K562 (cell line): ENCODE measurements around the gene EYA4. TPM values are rescaled to one million over a fixed set of nuclear protein-coding genes. Genes with fewer than 3 reads are reported as not detected.

Source experiments
- HCFC1 ChIP-seq: IDR thresholded peaks from 2 replicates; pipeline ENCODE4 v1.6.1; 2012; ENCODE audit warnings: low read depth, low read length, improper control_type of control experiment
- IFI16 ChIP-seq: fragments of 250-450 bp; sonication (Bioruptor Pico); IDR thresholded peaks from 2 replicates; pipeline ENCODE4 v2.1.2; 2022; ENCODE audit warnings: mild to moderate bottlenecking, inconsistent platforms
- KDM1A ChIP-seq, 2 experiments: fragments of 450-650 bp; IDR thresholded peaks; 2 replicates each; pipeline ENCODE4 v1.6.1; 2016; ENCODE audit warnings: mild to moderate bottlenecking in 2 of 2
- MCM3 ChIP-seq: fragments of 450-650 bp; IDR thresholded peaks from 2 replicates; pipeline ENCODE4 v1.6.1; 2016
- TCF7L2 ChIP-seq: fragments of 150-350 bp; IDR thresholded peaks from 2 replicates; pipeline ENCODE4 v1.6.1; 2016; ENCODE audit warnings: low read depth, mild to moderate bottlenecking, low read length, moderate library complexity
- ZNF311 ChIP-seq: fragments of 250-450 bp; sonication (Bioruptor Pico); IDR thresholded peaks from 2 replicates; pipeline ENCODE4 v1.4.0; 2020; ENCODE audit warnings: mild to moderate bottlenecking, moderate library complexity
- polyA plus RNA-seq, 8 experiments: library from polyadenylated mRNA; depleted of rRNA in 4 of 8; stranded (reverse) in 5 of 8; unstranded in 3 of 8; fragments of >200 nt; fragmentation: Nextera tagmentation in 2 of 8; fragmentation: Illumina TruSeq in 1 of 8; extraction: Ambion mirVana in 2 of 8; extraction: Trizol in 1 of 8; gene quantifications; 2 replicates each; pipeline versions ENCODE4 v1.2.1 to v1.2.3, GENCODE V29; 2011 to 2014; ENCODE audit warnings: inconsistent platforms in 1 of 8, missing spikeins in 1 of 8
- total RNA-seq, 7 experiments: library from RNA; depleted of rRNA in 6 of 7; stranded (reverse); fragments of >200 nt in 6 of 7; fragmentation: Illumina TruSeq in 2 of 7; extraction: Trizol in 2 of 7; gene quantifications; 2 replicates each; pipeline versions ENCODE4 v1.2.1 to v1.2.3, GENCODE V29; 2011 to 2021; ENCODE audit warnings: low replicate concordance in 1 of 7
- TF ChIP-seq, protein P1 (sequence below): fragments of 450-650 bp; IDR thresholded peaks from 2 replicates; pipeline ENCODE4 v1.6.1; 2016; ENCODE audit warnings: mild to moderate bottlenecking
- TF ChIP-seq, protein P2 (sequence below): fragments of 250-450 bp; sonication (Bioruptor Pico); IDR thresholded peaks from 2 replicates; pipeline ENCODE4 v1.4.0; 2020; ENCODE audit warnings: mild to moderate bottlenecking, moderate library complexity, borderline replicate concordance
- TF ChIP-seq, protein P3 (sequence below): fragments of 150-350 bp; IDR thresholded peaks from 2 replicates; pipeline ENCODE4 v1.6.1; 2014; ENCODE audit warnings: low read depth, mild to moderate bottlenecking, low read length, borderline replicate concordance
- TF ChIP-seq, protein P4 (sequence below), 2 experiments: fragments of 200-800 bp in 1 of 2; sonication (Bioruptor generic) in 1 of 2; sonication (generic) in 1 of 2; formaldehyde crosslinking in 1 of 2; IDR thresholded peaks in 1 of 2; conservative IDR thresholded peaks in 1 of 2; 2 replicates each; pipeline versions ENCODE4 v1.5.0 to v1.6.1; 2016 to 2020; ENCODE audit warnings: missing compliant biosample characterization in 1 of 2, missing genetic modification characterization in 1 of 2, missing genetic modification reagents in 1 of 2
- TF ChIP-seq, protein P5 (sequence below), 2 experiments: fragments of 150-350 bp in 1 of 2; IDR thresholded peaks; 2 replicates each; pipeline ENCODE4 v1.6.1; 2012 to 2016; ENCODE audit warnings: low read depth in 2 of 2, low read length in 2 of 2, mild to moderate bottlenecking in 1 of 2, moderate library complexity in 1 of 2

The EYA4 gene
- total and polyA plus RNA-seq, 9 of the 15 experiments (the other 6 are each of a cell fraction or from before 2014, with no cell fraction given), result 0.03 to 0.04 TPM; not detected in 7

DNA sequence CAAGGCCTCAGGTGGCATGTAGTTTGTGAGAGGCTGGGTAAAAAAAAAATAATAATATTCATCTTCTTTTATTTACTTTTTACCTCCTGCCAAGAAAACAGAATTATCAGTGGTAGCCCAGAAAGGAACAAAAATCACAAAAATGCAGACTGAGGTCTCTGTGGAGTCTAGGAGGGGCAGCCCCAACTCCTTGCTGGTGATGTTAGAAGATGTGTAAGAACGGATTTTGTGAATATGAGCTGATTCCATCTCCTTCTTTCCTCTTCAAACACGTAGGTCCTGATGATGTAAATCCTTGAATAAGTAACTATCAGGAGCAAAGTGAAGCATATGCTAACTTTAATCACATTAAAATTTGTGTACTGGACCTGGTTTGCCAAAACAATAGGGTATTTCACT, 226.8 kb downstream of the EYA4 start (continued):
- TF ChIP-seq IFI16 (CRISPR knock-in tag) (no peak), MCM3 (no peak), HCFC1 (no peak), TCF7L2 (no peak), ZNF311 (CRISPR knock-in tag) (no peak), KDM1A (IDR thresholded peaks at IDR 0.05) (no peak)
- TF ChIP-seq, protein P1, sequence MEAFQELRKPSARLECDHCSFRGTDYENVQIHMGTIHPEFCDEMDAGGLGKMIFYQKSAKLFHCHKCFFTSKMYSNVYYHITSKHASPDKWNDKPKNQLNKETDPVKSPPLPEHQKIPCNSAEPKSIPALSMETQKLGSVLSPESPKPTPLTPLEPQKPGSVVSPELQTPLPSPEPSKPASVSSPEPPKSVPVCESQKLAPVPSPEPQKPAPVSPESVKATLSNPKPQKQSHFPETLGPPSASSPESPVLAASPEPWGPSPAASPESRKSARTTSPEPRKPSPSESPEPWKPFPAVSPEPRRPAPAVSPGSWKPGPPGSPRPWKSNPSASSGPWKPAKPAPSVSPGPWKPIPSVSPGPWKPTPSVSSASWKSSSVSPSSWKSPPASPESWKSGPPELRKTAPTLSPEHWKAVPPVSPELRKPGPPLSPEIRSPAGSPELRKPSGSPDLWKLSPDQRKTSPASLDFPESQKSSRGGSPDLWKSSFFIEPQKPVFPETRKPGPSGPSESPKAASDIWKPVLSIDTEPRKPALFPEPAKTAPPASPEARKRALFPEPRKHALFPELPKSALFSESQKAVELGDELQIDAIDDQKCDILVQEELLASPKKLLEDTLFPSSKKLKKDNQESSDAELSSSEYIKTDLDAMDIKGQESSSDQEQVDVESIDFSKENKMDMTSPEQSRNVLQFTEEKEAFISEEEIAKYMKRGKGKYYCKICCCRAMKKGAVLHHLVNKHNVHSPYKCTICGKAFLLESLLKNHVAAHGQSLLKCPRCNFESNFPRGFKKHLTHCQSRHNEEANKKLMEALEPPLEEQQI, result no peak
- TF ChIP-seq, protein P2, sequence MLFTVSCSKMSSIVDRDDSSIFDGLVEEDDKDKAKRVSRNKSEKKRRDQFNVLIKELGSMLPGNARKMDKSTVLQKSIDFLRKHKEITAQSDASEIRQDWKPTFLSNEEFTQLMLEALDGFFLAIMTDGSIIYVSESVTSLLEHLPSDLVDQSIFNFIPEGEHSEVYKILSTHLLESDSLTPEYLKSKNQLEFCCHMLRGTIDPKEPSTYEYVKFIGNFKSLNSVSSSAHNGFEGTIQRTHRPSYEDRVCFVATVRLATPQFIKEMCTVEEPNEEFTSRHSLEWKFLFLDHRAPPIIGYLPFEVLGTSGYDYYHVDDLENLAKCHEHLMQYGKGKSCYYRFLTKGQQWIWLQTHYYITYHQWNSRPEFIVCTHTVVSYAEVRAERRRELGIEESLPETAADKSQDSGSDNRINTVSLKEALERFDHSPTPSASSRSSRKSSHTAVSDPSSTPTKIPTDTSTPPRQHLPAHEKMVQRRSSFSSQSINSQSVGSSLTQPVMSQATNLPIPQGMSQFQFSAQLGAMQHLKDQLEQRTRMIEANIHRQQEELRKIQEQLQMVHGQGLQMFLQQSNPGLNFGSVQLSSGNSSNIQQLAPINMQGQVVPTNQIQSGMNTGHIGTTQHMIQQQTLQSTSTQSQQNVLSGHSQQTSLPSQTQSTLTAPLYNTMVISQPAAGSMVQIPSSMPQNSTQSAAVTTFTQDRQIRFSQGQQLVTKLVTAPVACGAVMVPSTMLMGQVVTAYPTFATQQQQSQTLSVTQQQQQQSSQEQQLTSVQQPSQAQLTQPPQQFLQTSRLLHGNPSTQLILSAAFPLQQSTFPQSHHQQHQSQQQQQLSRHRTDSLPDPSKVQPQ (CRISPR knock-in tag), result no peak
- TF ChIP-seq, protein P3, sequence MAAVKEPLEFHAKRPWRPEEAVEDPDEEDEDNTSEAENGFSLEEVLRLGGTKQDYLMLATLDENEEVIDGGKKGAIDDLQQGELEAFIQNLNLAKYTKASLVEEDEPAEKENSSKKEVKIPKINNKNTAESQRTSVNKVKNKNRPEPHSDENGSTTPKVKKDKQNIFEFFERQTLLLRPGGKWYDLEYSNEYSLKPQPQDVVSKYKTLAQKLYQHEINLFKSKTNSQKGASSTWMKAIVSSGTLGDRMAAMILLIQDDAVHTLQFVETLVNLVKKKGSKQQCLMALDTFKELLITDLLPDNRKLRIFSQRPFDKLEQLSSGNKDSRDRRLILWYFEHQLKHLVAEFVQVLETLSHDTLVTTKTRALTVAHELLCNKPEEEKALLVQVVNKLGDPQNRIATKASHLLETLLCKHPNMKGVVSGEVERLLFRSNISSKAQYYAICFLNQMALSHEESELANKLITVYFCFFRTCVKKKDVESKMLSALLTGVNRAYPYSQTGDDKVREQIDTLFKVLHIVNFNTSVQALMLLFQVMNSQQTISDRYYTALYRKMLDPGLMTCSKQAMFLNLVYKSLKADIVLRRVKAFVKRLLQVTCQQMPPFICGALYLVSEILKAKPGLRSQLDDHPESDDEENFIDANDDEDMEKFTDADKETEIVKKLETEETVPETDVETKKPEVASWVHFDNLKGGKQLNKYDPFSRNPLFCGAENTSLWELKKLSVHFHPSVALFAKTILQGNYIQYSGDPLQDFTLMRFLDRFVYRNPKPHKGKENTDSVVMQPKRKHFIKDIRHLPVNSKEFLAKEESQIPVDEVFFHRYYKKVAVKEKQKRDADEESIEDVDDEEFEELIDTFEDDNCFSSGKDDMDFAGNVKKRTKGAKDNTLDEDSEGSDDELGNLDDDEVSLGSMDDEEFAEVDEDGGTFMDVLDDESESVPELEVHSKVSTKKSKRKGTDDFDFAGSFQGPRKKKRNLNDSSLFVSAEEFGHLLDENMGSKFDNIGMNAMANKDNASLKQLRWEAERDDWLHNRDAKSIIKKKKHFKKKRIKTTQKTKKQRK, result no peak
- TF ChIP-seq, protein P4, sequence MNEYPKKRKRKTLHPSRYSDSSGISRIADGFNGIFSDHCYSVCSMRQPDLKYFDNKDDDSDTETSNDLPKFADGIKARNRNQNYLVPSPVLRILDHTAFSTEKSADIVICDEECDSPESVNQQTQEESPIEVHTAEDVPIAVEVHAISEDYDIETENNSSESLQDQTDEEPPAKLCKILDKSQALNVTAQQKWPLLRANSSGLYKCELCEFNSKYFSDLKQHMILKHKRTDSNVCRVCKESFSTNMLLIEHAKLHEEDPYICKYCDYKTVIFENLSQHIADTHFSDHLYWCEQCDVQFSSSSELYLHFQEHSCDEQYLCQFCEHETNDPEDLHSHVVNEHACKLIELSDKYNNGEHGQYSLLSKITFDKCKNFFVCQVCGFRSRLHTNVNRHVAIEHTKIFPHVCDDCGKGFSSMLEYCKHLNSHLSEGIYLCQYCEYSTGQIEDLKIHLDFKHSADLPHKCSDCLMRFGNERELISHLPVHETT (CRISPR knock-in tag; conservative IDR thresholded peaks at IDR 0.05 in 1 of 2, IDR thresholded peaks at IDR 0.05 in 1 of 2), result no peak
- TF ChIP-seq, protein P5, sequence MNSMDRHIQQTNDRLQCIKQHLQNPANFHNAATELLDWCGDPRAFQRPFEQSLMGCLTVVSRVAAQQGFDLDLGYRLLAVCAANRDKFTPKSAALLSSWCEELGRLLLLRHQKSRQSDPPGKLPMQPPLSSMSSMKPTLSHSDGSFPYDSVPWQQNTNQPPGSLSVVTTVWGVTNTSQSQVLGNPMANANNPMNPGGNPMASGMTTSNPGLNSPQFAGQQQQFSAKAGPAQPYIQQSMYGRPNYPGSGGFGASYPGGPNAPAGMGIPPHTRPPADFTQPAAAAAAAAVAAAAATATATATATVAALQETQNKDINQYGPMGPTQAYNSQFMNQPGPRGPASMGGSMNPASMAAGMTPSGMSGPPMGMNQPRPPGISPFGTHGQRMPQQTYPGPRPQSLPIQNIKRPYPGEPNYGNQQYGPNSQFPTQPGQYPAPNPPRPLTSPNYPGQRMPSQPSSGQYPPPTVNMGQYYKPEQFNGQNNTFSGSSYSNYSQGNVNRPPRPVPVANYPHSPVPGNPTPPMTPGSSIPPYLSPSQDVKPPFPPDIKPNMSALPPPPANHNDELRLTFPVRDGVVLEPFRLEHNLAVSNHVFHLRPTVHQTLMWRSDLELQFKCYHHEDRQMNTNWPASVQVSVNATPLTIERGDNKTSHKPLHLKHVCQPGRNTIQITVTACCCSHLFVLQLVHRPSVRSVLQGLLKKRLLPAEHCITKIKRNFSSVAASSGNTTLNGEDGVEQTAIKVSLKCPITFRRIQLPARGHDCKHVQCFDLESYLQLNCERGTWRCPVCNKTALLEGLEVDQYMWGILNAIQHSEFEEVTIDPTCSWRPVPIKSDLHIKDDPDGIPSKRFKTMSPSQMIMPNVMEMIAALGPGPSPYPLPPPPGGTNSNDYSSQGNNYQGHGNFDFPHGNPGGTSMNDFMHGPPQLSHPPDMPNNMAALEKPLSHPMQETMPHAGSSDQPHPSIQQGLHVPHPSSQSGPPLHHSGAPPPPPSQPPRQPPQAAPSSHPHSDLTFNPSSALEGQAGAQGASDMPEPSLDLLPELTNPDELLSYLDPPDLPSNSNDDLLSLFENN (IDR thresholded peaks at IDR 0.05; ENCODE audit: low read depth in 2 of 2, low read length in 2 of 2), result no peak
